ENCODE data around the gene TLE3.
"Not testable (repeated sequence)": the region's sequence is repeated elsewhere in the genome, so short reads cannot be mapped to it uniquely, and the experiment has no call there.

TLE3 gene
- 216 to 424 (median 260) reads per million in 4 experiments for total RNA-seq

- peak; percentile 97 for DNase-seq
Measured at GRCh38 chr15:70097321-70098152, at the start of gene TLE3. Gene TLE3 (minus strand): TSS chr15:70097917. CDS start chr15:70096798, 1,119 bp downstream.

GRCh38 chr15:70147178-70147760, 49.6 kb upstream of the TLE3 start:
- no peak for DNase-seq

- no peak for DNase-seq
Measured at GRCh38 chr15:70146771-70147170, 49.1 kb upstream of the TLE3 start.

- DNase-seq: no peak
Measured at GRCh38 chr15:70146162-70146561, 48.4 kb upstream of the TLE3 start.

GRCh38 chr15:70145261-70145660, 47.5 kb upstream of the TLE3 start:
- DNase-seq: no peak

- no peak for DNase-seq
Measured at GRCh38 chr15:70142322-70143191, 44.8 kb upstream of the TLE3 start.

GRCh38 chr15:70142072-70142321, 44.3 kb upstream of the TLE3 start:
- no peak for DNase-seq

- DNase-seq: no peak
Measured at GRCh38 chr15:70141376-70142071, 43.8 kb upstream of the TLE3 start.

- no peak for DNase-seq
Measured at GRCh38 chr15:70140543-70141375, 43.0 kb upstream of the TLE3 start.

GRCh38 chr15:70140025-70140542, 42.4 kb upstream of the TLE3 start:
- no peak for DNase-seq

GRCh38 chr15:70137967-70138366, 40.2 kb upstream of the TLE3 start:
- DNase-seq: no peak

GRCh38 chr15:70137021-70137420, 39.3 kb upstream of the TLE3 start:
- DNase-seq: not testable (repeated sequence)

GRCh38 chr15:70133781-70134421, 36.2 kb upstream of the TLE3 start:
- no peak for DNase-seq

GRCh38 chr15:70133296-70133695, 35.6 kb upstream of the TLE3 start:
- DNase-seq: no peak

GRCh38 chr15:70132571-70132970, 34.9 kb upstream of the TLE3 start:
- no peak for DNase-seq

GRCh38 chr15:70132139-70132538, 34.4 kb upstream of the TLE3 start:
- no peak for DNase-seq

- no peak for DNase-seq
Measured at GRCh38 chr15:70128414-70129140, 30.9 kb upstream of the TLE3 start.

- DNase-seq: no peak
Measured at GRCh38 chr15:70127770-70128413, 30.2 kb upstream of the TLE3 start.

GRCh38 chr15:70127288-70127746, 29.6 kb upstream of the TLE3 start:
- DNase-seq: no peak

- no peak for DNase-seq
Measured at GRCh38 chr15:70126362-70126761, 28.6 kb upstream of the TLE3 start.
